GM23338 (cell line): ENCODE data around the gene MYADM. TPM values are rescaled to one million over a fixed set of nuclear protein-coding genes. Genes with fewer than 3 reads are reported as not detected.
A peak's percentile ranks its signal among the peaks of the same experiment; 100 is the strongest.

Experiments
- ATAC-seq: fragments of 200-7000 bp; cut with Tn5 transposase; 3 replicates; pipeline ENCODE4 v1.9.1; 2020
- DNase-seq: peaks from one replicate; pipeline ENCODE4 v3.0.0-alpha.2; 2015; ENCODE audit warnings: low spot score
- H2AFZ ChIP-seq: fragments of 200-600 bp; sonication (generic); 2 replicates; pipeline ENCODE4 v1.8.0; 2016; ENCODE audit warnings: antibody characterized with exemption, mild to moderate bottlenecking, moderate library complexity
- H3F3A ChIP-seq: fragments of 200-600 bp; sonication (generic); replicated peaks from 2 replicates; pipeline ENCODE4 v1.8.0; 2017; ENCODE audit warnings: antibody characterized with exemption, mixed run types, low read depth
- H3K27ac ChIP-seq: fragments of 200-600 bp; sonication (generic); 2 replicates; pipeline ENCODE4 v1.6.1; 2016; ENCODE audit warnings: low read depth
- H3K27me3 ChIP-seq: fragments of 200-600 bp; sonication (generic); 2 replicates; pipeline ENCODE4 v1.8.0; 2016; ENCODE audit warnings: mild to moderate bottlenecking, mixed run types, moderate library complexity; ENCODE audit not compliant: insufficient read depth
- H3K36me3 ChIP-seq: fragments of 200-600 bp; sonication (generic); 2 replicates; pipeline ENCODE4 v1.8.0; 2016; ENCODE audit warnings: mild to moderate bottlenecking; ENCODE audit not compliant: insufficient read depth
- H3K4me1 ChIP-seq: fragments of 200-600 bp; sonication (generic); 2 replicates; pipeline ENCODE4 v1.8.0; 2016; ENCODE audit warnings: mild to moderate bottlenecking, moderate library complexity; ENCODE audit not compliant: insufficient read depth
- H3K4me2 ChIP-seq: fragments of 200-600 bp; sonication (generic); 2 replicates; pipeline ENCODE4 v1.7.1; 2017; ENCODE audit warnings: mixed run types
- H3K4me3 ChIP-seq: fragments of 200-600 bp; sonication (generic); 2 replicates; pipeline ENCODE4 v1.6.1; 2016; ENCODE audit warnings: mixed run types
- H3K79me2 ChIP-seq: fragments of 200-600 bp; sonication (generic); replicated peaks from 2 replicates; pipeline ENCODE4 v1.8.0; 2017; ENCODE audit warnings: mild to moderate bottlenecking; ENCODE audit not compliant: insufficient read depth
- H3K9me2 ChIP-seq: fragments of 200-600 bp; sonication (generic); 2 replicates; pipeline ENCODE4 v1.8.0; 2017; ENCODE audit not compliant: insufficient read depth
- H4K20me1 ChIP-seq: fragments of 200-600 bp; sonication (generic); replicated peaks from 2 replicates; pipeline ENCODE4 v1.8.0; 2017; ENCODE audit warnings: mild to moderate bottlenecking; ENCODE audit not compliant: insufficient read depth
- H3K27ac Mint-ChIP-seq: 2 replicates; pipeline ENCODE4 v1.8.0; 2020; ENCODE audit warnings: inconsistent platforms, mild to moderate bottlenecking, moderate library complexity, mixed read lengths
- H3K27me3 Mint-ChIP-seq: 3 replicates; pipeline ENCODE4 v1.8.0; 2022; ENCODE audit warnings: low read depth, mild to moderate bottlenecking, moderate library complexity, mixed read lengths, inconsistent platforms; ENCODE audit not compliant: insufficient read depth, poor library complexity
- H3K36me3 Mint-ChIP-seq: 3 replicates; pipeline ENCODE4 v1.8.0; 2021; ENCODE audit warnings: low read depth, mild to moderate bottlenecking, inconsistent platforms, moderate library complexity, mixed read lengths
- H3K4me1 Mint-ChIP-seq: 3 replicates; pipeline ENCODE4 v1.8.0; 2020; ENCODE audit warnings: mild to moderate bottlenecking, inconsistent platforms, mixed read lengths
- H3K4me3 Mint-ChIP-seq: 3 replicates; pipeline ENCODE4 v1.8.0; 2021; ENCODE audit warnings: moderate library complexity, mild to moderate bottlenecking, inconsistent platforms, mixed read lengths
- H3K9me3 Mint-ChIP-seq: 3 replicates; pipeline ENCODE4 v1.8.0; 2020; ENCODE audit warnings: moderate library complexity, mild to moderate bottlenecking, inconsistent platforms, mixed read lengths
- EZH2 ChIP-seq: fragments of 200-600 bp; sonication (generic); IDR thresholded peaks from one replicate; pipeline ENCODE4 v1.8.0; 2017; ENCODE audit warnings: antibody characterized with exemption, mild to moderate bottlenecking, low read depth; ENCODE audit not compliant: unreplicated experiment
- JUNB ChIP-seq: IDR thresholded peaks from one replicate; pipeline ENCODE4 v1.6.1; 2016; ENCODE audit warnings: antibody characterized with exemption; ENCODE audit not compliant: unreplicated experiment
- STAT1 ChIP-seq: IDR thresholded peaks from one replicate; pipeline ENCODE4 v1.6.1; 2016; ENCODE audit warnings: antibody characterized with exemption; ENCODE audit not compliant: unreplicated experiment
- ZNF331 ChIP-seq: fragments of 250-450 bp; sonication (Bioruptor Pico); IDR thresholded peaks from 2 replicates; pipeline ENCODE4 v1.5.0; 2020; ENCODE audit warnings: low read depth, mild to moderate bottlenecking, moderate library complexity
- polyA plus RNA-seq: library from polyadenylated mRNA; unstranded; fragments of >200 nt; fragmentation: Nextera tagmentation; extraction: Ambion mirVana; gene quantifications from 2 replicates; pipeline ENCODE4 v1.2.1, GENCODE V29; 2016
- total RNA-seq: library from RNA; depleted of rRNA; stranded (reverse); fragments of >200 nt; shearing (Covaris generic); gene quantifications from 2 replicates; pipeline ENCODE4 v1.2.3, GENCODE V29; 2014
- TF ChIP-seq, protein P1 (sequence below): fragments of 250-450 bp; sonication (Bioruptor Pico); IDR thresholded peaks from 2 replicates; pipeline ENCODE4 v1.5.0; 2020; ENCODE audit warnings: mild to moderate bottlenecking, moderate library complexity
- TF ChIP-seq, protein P2 (sequence below), 2 experiments: fragments of 200-600 bp in 1 of 2; sonication (generic) in 1 of 2; conservative IDR thresholded peaks; 2 replicates each; pipeline versions ENCODE4 v1.5.1 to v1.6.1; 2016 to 2017; ENCODE audit warnings: antibody characterized with exemption in 2 of 2, low read depth in 2 of 2, mild to moderate bottlenecking in 2 of 2, moderate library complexity in 1 of 2
- TF ChIP-seq, protein P3 (sequence below): IDR thresholded peaks from 2 replicates; pipeline ENCODE4 v1.6.1; 2016; ENCODE audit warnings: antibody characterized with exemption

MYADM gene
- total and polyA plus RNA-seq, 2 experiments from 2014 or later: 49.9 to 57.1 TPM

DNA sequence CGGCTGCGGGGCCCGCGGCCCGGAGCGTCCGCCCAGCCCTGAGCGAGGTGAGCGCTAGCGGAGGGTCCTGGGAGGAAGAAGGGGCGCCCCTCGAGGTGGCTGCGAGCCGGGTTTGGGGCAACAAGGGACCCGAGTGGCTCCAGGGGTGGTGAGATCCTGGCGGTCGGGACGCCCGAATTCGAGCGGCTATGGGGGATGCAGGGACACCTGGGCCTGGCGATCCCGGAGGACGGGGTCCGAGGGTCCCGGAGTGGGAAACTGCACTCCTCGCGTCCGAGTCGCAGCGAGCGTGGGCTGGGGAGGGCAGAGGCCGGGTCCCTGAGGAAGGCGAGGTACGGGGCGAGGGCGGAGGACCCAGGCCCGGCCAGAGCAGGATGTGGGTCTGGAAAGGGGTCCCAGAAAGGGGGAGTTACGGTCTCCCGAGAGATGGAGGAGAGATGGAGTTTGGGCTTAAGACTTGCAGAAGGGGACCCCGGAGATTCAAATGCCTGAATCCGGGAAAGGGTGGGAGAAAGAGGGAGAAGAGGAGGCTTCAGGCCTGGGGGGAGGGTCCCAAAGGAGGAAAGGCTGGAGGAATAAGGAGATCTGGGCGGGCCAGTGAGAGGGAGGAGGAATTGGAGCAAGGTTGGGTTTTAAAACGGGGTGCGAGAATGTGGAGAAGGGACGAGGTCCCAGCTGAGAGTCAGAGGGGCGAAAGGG lies 41.9 kb downstream of the MYADM start (continued):
- TF ChIP-seq, protein P1, sequence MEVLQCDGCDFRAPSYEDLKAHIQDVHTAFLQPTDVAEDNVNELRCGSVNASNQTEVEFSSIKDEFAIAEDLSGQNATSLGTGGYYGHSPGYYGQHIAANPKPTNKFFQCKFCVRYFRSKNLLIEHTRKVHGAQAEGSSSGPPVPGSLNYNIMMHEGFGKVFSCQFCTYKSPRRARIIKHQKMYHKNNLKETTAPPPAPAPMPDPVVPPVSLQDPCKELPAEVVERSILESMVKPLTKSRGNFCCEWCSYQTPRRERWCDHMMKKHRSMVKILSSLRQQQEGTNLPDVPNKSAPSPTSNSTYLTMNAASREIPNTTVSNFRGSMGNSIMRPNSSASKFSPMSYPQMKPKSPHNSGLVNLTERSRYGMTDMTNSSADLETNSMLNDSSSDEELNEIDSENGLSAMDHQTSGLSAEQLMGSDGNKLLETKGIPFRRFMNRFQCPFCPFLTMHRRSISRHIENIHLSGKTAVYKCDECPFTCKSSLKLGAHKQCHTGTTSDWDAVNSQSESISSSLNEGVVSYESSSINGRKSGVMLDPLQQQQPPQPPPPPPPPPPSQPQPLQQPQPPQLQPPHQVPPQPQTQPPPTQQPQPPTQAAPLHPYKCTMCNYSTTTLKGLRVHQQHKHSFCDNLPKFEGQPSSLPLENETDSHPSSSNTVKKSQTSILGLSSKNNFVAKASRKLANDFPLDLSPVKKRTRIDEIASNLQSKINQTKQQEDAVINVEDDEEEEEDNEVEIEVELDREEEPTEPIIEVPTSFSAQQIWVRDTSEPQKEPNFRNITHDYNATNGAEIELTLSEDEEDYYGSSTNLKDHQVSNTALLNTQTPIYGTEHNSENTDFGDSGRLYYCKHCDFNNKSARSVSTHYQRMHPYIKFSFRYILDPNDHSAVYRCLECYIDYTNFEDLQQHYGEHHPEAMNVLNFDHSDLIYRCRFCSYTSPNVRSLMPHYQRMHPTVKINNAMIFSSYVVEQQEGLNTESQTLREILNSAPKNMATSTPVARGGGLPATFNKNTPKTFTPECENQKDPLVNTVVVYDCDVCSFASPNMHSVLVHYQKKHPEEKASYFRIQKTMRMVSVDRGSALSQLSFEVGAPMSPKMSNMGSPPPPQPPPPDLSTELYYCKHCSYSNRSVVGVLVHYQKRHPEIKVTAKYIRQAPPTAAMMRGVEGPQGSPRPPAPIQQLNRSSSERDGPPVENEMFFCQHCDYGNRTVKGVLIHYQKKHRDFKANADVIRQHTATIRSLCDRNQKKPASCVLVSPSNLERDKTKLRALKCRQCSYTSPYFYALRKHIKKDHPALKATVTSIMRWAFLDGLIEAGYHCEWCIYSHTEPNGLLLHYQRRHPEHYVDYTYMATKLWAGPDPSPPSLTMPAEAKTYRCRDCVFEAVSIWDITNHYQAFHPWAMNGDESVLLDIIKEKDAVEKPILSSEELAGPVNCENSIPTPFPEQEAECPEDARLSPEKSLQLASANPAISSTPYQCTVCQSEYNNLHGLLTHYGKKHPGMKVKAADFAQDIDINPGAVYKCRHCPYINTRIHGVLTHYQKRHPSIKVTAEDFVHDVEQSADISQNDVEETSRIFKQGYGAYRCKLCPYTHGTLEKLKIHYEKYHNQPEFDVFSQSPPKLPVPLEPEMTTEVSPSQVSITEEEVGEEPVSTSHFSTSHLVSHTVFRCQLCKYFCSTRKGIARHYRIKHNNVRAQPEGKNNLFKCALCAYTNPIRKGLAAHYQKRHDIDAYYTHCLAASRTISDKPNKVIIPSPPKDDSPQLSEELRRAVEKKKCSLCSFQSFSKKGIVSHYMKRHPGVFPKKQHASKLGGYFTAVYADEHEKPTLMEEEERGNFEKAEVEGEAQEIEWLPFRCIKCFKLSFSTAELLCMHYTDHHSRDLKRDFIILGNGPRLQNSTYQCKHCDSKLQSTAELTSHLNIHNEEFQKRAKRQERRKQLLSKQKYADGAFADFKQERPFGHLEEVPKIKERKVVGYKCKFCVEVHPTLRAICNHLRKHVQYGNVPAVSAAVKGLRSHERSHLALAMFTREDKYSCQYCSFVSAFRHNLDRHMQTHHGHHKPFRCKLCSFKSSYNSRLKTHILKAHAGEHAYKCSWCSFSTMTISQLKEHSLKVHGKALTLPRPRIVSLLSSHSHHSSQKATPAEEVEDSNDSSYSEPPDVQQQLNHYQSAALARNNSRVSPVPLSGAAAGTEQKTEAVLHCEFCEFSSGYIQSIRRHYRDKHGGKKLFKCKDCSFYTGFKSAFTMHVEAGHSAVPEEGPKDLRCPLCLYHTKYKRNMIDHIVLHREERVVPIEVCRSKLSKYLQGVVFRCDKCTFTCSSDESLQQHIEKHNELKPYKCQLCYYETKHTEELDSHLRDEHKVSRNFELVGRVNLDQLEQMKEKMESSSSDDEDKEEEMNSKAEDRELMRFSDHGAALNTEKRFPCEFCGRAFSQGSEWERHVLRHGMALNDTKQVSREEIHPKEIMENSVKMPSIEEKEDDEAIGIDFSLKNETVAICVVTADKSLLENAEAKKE (CRISPR knock-in tag): no peak
- TF ChIP-seq, protein P2, sequence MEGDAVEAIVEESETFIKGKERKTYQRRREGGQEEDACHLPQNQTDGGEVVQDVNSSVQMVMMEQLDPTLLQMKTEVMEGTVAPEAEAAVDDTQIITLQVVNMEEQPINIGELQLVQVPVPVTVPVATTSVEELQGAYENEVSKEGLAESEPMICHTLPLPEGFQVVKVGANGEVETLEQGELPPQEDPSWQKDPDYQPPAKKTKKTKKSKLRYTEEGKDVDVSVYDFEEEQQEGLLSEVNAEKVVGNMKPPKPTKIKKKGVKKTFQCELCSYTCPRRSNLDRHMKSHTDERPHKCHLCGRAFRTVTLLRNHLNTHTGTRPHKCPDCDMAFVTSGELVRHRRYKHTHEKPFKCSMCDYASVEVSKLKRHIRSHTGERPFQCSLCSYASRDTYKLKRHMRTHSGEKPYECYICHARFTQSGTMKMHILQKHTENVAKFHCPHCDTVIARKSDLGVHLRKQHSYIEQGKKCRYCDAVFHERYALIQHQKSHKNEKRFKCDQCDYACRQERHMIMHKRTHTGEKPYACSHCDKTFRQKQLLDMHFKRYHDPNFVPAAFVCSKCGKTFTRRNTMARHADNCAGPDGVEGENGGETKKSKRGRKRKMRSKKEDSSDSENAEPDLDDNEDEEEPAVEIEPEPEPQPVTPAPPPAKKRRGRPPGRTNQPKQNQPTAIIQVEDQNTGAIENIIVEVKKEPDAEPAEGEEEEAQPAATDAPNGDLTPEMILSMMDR (conservative IDR thresholded peaks at IDR 0.05; ENCODE audit: low read depth in 2 of 2): no peak
- TF ChIP-seq JUNB: no peak

DNA sequence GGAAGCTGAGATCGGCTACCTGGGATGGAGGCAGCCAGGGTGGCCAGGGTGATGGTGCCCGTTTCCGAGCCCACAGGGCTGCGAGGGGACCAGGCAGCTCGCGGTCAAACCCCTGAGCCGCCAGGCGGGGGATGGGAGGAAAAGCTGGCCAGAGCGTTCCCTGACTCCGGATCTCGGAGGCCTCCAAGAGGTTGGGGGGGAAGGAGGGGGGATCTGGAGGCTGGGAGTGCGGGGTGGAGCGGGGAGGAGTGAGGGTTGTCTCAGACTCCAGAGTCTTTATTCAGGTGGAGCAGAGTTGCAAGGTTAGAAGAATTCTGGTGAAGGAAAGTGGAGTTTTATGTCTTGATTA lies 42.5 kb downstream of the MYADM start:
- Histone ChIP-seq H3K9me2 (no peaks in the 10 kb centered on the region), H3K4me3 (peak overlapping the region; percentile 95), H3K4me1 (peaks cover 12% of the 10 kb centered on the region; the same call in 1 of the 2 replicates), H3K36me3 (peaks cover 10% of the 10 kb centered on the region; the same call in 1 of the 2 replicates), H3K27me3 (peaks cover 41% of the 10 kb centered on the region), H2AFZ (no peak overlapping the region), H3K79me2 (peaks cover 36% of the 10 kb centered on the region), H3K27ac (no peak overlapping the region), H4K20me1 (no peaks in the 10 kb centered on the region; the same call in none of the 2 replicates), H3K4me2 (peak overlapping the region; percentile 96), H3F3A (peaks cover 25% of the 10 kb centered on the region; the same call in 1 of the 2 replicates)
- Mint-ChIP-seq H3K27me3 (peaks cover 55% of the 10 kb centered on the region), H3K36me3 (peaks cover 29% of the 10 kb centered on the region), H3K9me3 (peaks cover 6% of the 10 kb centered on the region; the same call in 2 of the 3 replicates), H3K4me3 (peak overlapping the region; percentile 84), H3K4me1 (peaks cover 42% of the 10 kb centered on the region), H3K27ac (no peak overlapping the region)
- DNase-seq (peak; percentile 85), ATAC-seq (peak; percentile 7)
- TF ChIP-seq, protein P2 (conservative IDR thresholded peaks at IDR 0.05; ENCODE audit: low read depth in 2 of 2): no peak
- no peak for TF ChIP-seq EZH2
- no peak for TF ChIP-seq ZNF331 (CRISPR knock-in tag)
- no peak for TF ChIP-seq STAT1
- TF ChIP-seq, protein P3, sequence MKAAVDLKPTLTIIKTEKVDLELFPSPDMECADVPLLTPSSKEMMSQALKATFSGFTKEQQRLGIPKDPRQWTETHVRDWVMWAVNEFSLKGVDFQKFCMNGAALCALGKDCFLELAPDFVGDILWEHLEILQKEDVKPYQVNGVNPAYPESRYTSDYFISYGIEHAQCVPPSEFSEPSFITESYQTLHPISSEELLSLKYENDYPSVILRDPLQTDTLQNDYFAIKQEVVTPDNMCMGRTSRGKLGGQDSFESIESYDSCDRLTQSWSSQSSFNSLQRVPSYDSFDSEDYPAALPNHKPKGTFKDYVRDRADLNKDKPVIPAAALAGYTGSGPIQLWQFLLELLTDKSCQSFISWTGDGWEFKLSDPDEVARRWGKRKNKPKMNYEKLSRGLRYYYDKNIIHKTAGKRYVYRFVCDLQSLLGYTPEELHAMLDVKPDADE: no peak
